Suprapubic skin (tissue), 4 donors: ENCODE data around the gene SHC1. TPM values are rescaled to one million over a fixed set of nuclear protein-coding genes. Genes with fewer than 3 reads are reported as not detected.

Source experiments
- DNase-seq, 2 donors: peaks; one replicate each; pipeline ENCODE4 v3.0.0-alpha.2; 2019; ENCODE audit warnings: low spot score in 2 of 2
- H3K27ac ChIP-seq: fragments of 200-600 bp; sonication (generic); one replicate; pipeline ENCODE4 v1.5.1; 2019
- H3K27me3 ChIP-seq: fragments of 200-600 bp; sonication (generic); one replicate; pipeline ENCODE4 v1.5.1; 2019
- H3K36me3 ChIP-seq: fragments of 200-600 bp; sonication (generic); one replicate; pipeline ENCODE4 v1.5.1; 2019
- H3K4me1 ChIP-seq: fragments of 200-600 bp; sonication (generic); one replicate; pipeline ENCODE4 v1.5.1; 2019
- H3K4me3 ChIP-seq: fragments of 200-600 bp; sonication (generic); one replicate; pipeline ENCODE4 v1.5.1; 2019; ENCODE audit warnings: mild to moderate bottlenecking
- H3K9me3 ChIP-seq: fragments of 200-600 bp; sonication (generic); one replicate; pipeline ENCODE4 v1.5.1; 2019
- CTCF ChIP-seq, 2 donors: fragments of 200-600 bp in 1 of 2; fragments of 450-650 bp in 1 of 2; sonication (generic) in 1 of 2; IDR thresholded peaks; one replicate each; pipeline ENCODE4 v1.5.1; 2016 to 2019; ENCODE audit warnings: antibody characterized with exemption in 2 of 2, mild to moderate bottlenecking in 1 of 2, moderate library complexity in 1 of 2
- EP300 ChIP-seq: sonication (generic); formaldehyde crosslinking; IDR thresholded peaks from one replicate; pipeline ENCODE4 v1.6.1; 2017; ENCODE audit warnings: antibody characterized with exemption
- POLR2A ChIP-seq, 2 donors: fragments of 450-650 bp; IDR thresholded peaks; one replicate each; pipeline ENCODE4 v1.6.1; 2017; ENCODE audit warnings: antibody characterized with exemption in 2 of 2, mild to moderate bottlenecking in 2 of 2, moderate library complexity in 2 of 2
- POLR2AphosphoS5 ChIP-seq, 3 donors: sonication (generic); formaldehyde crosslinking; IDR thresholded peaks; one replicate each; pipeline ENCODE4 v1.6.1; 2017; ENCODE audit warnings: antibody characterized with exemption in 3 of 3
- WGBS: methylation state at CpG from one replicate; pipeline ENCODE4 v1.1.5; 2018; 5-methylcytosine and 5-hydroxymethylcytosine counted together
- total RNA-seq, 4 donors: library from RNA; depleted of rRNA; stranded (reverse); fragments of >200 nt; gene quantifications; one replicate each; pipeline ENCODE4 v1.1.0, GENCODE V29; 2016

SHC1 gene
- total RNA-seq, 4 donors from 2014 or later: 54.5 to 102 (median 69.5) TPM

- H3K4me1 ChIP-seq: peaks cover 73% of the 10 kb centered on the region
- H3K4me3 ChIP-seq: no peak overlapping the region
- H3K27me3 ChIP-seq: no peaks in the 10 kb centered on the region
Observed at GRCh38 chr1:154941333-154942013, 29.1 kb downstream of the SHC1 start.

GRCh38 chr1:154940651-154941194, 29.8 kb downstream of the SHC1 start:
- peaks cover 80% of the 10 kb centered on the region for H3K4me1 ChIP-seq
- H3K4me3 ChIP-seq: no peak overlapping the region
- TF ChIP-seq CTCF (IDR thresholded peaks at IDR 0.05): no peak
- TF ChIP-seq POLR2AphosphoS5 (IDR thresholded peaks at IDR 0.05): no peak
- TF ChIP-seq EP300: no peak
- TF ChIP-seq POLR2A (IDR thresholded peaks at IDR 0.05): no peak
- H3K27ac ChIP-seq: peak overlapping the region; percentile 27
- 60% methylated on average over 8 of the region's 8 CpGs for WGBS
- no peaks in the 10 kb centered on the region for H3K27me3 ChIP-seq
- no peak for DNase-seq
- no peaks in the 10 kb centered on the region for H3K9me3 ChIP-seq
- H3K36me3 ChIP-seq: peaks cover 11% of the 10 kb centered on the region

More at GRCh38 chr1:154941333-154942013, 29.1 kb downstream of the SHC1 start:
- no peaks in the 10 kb centered on the region for H3K9me3 ChIP-seq
- TF ChIP-seq EP300 (no peak), CTCF (IDR thresholded peaks at IDR 0.05) (no peak), POLR2AphosphoS5 (IDR thresholded peaks at IDR 0.05) (no peak), POLR2A (IDR thresholded peaks at IDR 0.05) (no peak)
- 77% methylated on average over 5 of the region's 5 CpGs for WGBS
- H3K36me3 ChIP-seq: peaks cover 19% of the 10 kb centered on the region
- peak overlapping the region; percentile 37 for H3K27ac ChIP-seq
- no peak for DNase-seq

DNA sequence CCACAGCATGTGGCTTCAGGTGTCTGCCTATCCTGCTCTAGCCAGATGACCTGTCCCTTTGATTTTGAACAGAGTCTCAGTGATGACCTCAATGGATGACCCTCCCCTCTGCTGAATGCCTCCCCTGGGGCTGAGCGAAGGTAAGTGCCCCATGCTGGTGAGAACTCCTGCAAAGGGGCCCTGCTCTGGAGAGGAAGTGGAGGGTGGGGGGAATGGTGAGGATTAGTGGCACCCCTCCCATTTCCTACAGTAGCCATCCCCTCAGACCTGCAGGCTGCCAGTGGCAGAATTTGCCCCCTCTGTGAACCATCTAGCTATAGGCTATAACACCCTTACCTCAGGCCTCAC, 30.4 kb downstream of the SHC1 start:
- no peak for DNase-seq
- Histone ChIP-seq H3K27me3 (no peaks in the 10 kb centered on the region), H3K27ac (peak overlapping the region; percentile 94), H3K4me3 (no peak overlapping the region), H3K9me3 (no peaks in the 10 kb centered on the region), H3K36me3 (peaks cover 6% of the 10 kb centered on the region), H3K4me1 (peaks cover 84% of the 10 kb centered on the region)
- WGBS: 50% methylated on average over 1 of the region's 1 CpG
- no peak for TF ChIP-seq EP300
- TF ChIP-seq CTCF (IDR thresholded peaks at IDR 0.05): no peak
- TF ChIP-seq POLR2A (IDR thresholded peaks at IDR 0.05): no peak
- TF ChIP-seq POLR2AphosphoS5 (IDR thresholded peaks at IDR 0.05): no peak

DNA sequence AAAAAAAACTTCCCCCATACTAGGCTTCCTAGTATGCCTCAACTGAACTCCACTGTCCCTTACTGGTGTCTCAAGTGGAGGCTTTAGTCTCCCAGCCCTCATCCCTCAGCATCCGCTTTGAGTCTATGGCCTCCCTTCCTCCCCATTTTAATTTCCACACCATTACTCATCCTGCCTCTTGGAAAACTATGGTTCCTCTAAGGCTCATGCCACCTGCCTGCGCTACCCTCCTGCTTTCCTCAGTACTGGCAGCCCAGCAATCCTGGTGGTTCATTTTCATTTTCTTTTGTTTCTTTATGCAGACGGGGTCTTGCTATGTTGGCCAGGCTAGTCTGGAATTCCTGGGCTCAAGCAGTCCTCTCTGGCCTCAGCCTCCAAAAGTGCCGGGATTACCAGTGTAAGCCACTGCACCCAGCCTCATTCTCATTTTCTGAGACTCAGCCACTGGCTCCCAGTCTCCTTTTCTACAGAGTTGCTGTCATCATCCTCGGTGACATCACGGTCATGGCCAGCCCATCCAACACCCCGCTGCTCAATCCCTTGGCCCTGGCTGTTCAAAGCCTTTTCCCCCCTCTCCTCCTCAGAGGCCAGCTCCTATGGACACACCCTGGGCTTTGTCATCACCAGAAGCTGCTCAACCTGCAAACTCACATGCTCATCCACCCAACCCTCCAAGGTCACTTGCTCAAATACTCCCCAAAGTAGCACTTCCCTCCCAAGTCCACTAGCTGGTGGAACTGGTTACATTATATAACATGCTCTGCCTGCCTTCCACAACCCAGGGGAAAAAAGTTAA, 31.7 kb downstream of the SHC1 start:
- no peak for TF ChIP-seq POLR2AphosphoS5 (IDR thresholded peaks at IDR 0.05)
- WGBS: 83% methylated on average over 7 of the region's 7 CpGs
- Histone ChIP-seq H3K4me3 (no peak overlapping the region), H3K36me3 (no peaks in the 10 kb centered on the region), H3K9me3 (no peaks in the 10 kb centered on the region), H3K27me3 (no peaks in the 10 kb centered on the region), H3K4me1 (peaks cover 79% of the 10 kb centered on the region), H3K27ac (peak overlapping the region; percentile 94)
- no peak for DNase-seq

- no peak for TF ChIP-seq CTCF (IDR thresholded peaks at IDR 0.05)
- TF ChIP-seq POLR2AphosphoS5 (IDR thresholded peaks at IDR 0.05): no peak
- peaks cover 71% of the 10 kb centered on the region for H3K4me1 ChIP-seq
- peak overlapping the region; percentile 94 for H3K27ac ChIP-seq
- peak overlapping the region; percentile 77 for H3K4me3 ChIP-seq
- no peak for DNase-seq
- no peaks in the 10 kb centered on the region for H3K36me3 ChIP-seq
- H3K9me3 ChIP-seq: no peaks in the 10 kb centered on the region
- H3K27me3 ChIP-seq: no peaks in the 10 kb centered on the region
- WGBS: 60% methylated on average over 8 of the region's 8 CpGs
Observed at GRCh38 chr1:154937988-154938386, 32.6 kb downstream of the SHC1 start.
